ENCODE results near the gene AQP4.

Gene AQP4

DNA sequence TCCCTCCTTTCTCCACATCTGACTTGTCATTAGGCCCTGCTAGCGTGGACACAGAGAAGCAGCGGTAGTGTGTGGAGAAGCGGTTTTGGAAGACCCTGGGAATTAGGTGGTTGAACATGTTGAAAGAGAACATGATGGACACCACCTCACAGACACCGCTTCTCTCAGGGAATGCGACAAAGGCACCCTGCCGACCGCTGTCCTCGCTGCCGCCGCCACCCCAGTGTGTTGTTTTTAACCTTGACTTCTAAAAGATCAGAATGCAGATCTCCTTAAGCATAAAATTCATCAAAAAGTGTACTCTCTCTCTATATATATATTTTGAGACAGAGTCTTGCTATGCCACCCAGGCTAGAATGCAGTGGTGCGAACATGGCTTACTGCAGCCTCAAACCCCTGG, 33.2 kb downstream of the AQP4 start:
- no peak for DNase-seq

- DNase-seq, result no peak
Observed at GRCh38 chr18:26827581-26827980, 37.9 kb downstream of the AQP4 start.

GRCh38 chr18:26826656-26827235, 38.8 kb downstream of the AQP4 start:
- DNase-seq, result no peak

GRCh38 chr18:26821181-26821580, 44.3 kb downstream of the AQP4 start:
- DNase-seq, result no peak

DNA sequence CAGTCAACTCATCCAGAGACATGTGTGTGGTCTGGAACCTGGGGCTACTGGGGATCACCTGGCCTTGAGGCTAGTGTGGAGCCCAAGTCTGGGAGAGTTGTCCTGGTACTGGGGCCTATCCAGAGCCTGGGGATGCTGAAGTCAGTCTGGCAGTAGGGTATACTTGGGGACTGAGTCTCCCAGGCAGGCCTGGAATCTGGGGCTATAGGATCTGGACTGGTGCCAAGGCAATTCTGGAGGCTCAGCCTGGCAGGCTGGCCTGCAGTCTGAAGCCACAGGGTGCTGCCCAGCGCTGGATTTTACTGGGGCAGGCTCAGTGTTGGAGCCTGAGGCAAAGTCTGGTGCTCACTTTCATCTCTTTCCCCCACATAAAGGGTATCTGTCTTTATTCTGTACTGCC, 46.5 kb downstream of the AQP4 start:
- no peak for DNase-seq

DNA sequence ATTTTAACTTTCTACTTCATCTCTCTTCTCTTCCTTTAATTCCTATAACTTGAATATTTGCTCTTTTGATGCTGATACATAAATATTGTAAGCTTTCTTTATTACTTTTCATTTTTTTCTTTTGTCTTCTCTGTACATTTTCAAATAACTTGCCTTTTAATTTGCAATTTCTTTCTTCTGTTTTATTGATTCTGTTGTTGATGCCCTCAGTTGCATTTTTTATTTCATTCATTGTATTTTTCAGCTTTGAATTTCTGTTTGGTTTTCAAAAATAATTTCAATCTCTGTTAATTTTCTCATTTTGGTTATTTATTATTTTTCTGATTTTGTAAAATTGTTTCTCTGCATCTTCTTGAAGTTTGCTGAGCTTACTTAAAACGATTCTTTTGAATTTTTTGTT, 47.0 kb downstream of the AQP4 start:
- DNase-seq, result no peak

- no peak for DNase-seq
Observed at GRCh38 chr18:26813043-26813442, 52.5 kb downstream of the AQP4 start.

DNA sequence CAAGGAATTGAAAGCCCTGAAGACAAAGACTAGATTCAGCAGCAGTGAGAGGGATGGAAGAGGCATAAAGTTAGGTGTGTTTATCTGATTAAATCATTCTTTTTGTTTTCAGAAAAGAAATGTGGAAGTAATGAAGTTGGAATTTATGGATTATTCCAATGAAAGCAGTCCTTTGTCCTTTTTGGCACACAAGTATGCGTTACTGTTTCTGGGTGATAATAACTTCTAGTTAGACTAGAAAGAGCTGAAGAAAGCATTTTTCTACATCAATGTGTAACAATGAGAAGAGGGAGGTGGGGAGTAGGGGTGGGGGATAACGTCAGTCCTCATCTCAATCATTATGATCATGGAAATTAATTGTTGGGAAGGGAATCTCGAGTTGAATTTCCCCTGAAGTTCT, 53.0 kb downstream of the AQP4 start:
- DNase-seq, result no peak

- DNase-seq, result no peak
Observed at GRCh38 chr18:26809346-26809745, 56.2 kb downstream of the AQP4 start.

- no peak for DNase-seq
Observed at GRCh38 chr18:26806224-26806623, 59.3 kb downstream of the AQP4 start.

GRCh38 chr18:26804519-26804918, 61.0 kb downstream of the AQP4 start:
- no peak for DNase-seq

- no peak for DNase-seq
Observed at GRCh38 chr18:26803643-26804042, 61.9 kb downstream of the AQP4 start.

GRCh38 chr18:26802330-26803200, 62.9 kb downstream of the AQP4 start:
- DNase-seq, result no peak
